GM19438 (cell line): ENCODE data around the gene GPHN.
"Not testable (repeated sequence)": the region's sequence is repeated elsewhere in the genome, so short reads cannot be mapped to it uniquely, and the experiment has no call there.

Experiments used
- ATAC-seq: cut with Tn5 transposase; IDR thresholded peaks from one replicate; pipeline ENCODE4 v1.9.1; 2021; ENCODE audit warnings: low read depth; ENCODE audit not compliant: unreplicated experiment

Gene GPHN

DNA sequence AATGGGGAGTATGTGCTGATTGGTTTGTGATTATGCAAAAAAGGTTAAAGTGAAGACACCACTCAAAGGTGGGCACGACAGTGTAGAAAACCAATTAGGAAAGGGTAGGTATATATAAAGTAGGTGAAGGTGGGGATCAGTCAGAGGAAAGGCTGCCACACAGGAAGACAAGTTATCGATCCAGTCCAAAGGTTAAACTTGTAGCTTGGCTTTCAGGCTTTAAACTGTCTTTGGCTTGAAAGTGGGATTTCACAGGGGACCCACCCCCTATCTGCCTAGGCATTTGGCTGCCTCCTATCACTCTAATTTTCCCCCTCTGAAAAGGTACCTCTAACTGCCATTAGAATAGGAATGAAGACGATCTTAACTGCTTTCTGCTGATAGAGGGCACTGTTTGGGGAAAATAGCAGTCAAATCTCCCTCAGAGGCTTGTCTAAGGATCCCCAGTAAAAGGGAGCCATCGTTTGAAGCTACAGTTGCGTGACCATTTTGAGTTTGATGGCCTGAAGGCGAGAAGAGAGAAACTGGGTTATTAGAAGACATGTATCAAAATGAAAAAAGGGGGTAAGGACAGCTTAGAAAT lies 250.2 kb downstream of the GPHN start:
- ATAC-seq = no peak

DNA sequence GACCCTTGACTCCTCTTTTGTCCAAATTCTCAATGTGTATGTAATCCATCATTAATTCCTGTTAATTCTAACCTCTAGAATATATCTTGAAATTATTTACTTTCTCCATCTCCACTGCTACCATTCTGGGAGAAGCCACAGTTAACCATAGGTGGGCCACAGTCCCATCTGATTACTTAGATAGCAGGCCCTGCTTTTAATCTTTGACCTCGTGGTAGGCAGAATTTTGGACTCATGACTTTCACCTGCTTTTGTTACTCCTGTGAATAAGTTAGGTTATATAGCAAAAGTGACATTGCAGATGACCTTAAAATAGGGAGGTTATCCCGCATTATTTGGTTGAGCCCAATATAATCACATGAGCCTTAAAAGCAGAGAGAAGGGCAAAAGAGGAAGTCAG lies 264.2 kb downstream of the GPHN start:
- no peak for ATAC-seq

DNA sequence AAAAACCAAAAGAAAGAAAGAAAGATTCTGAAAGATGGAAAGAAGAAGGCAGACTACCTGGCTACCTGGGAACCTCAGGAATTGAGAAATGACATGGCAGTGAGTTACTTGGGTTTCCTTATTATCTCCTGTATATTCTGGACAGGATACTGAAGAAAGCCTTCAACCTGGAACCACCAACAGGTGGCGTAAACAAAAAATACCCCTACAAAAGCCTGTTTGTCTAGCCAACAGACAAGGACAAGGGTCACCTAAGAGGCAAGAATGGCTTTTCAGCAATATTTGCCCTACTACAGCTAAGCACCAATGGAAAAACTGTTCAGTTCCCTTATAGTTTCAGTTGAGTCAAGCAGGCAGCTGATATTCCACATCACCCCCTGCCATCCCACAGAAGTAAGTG lies 274.9 kb downstream of the GPHN start:
- no peak for ATAC-seq

DNA sequence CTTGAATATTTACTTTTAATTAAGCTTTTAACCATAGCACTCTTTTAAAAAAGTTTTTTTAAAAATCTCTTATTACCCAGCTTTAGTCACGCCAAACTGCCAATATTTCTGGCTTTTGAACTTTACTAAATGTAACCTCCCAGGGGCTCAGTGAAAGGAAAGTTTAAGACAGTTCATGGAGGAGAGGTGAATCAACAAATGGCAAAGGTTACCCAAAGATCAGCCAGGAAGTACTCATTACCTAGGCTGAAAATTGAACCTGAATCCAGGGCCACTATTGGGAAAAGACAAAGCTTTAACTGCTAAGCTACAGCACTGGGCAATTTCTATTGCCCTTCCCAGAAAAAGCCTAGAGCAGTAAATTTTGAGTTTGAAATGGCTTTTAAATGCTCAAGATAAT lies 282.2 kb downstream of the GPHN start:
- ATAC-seq = no peak

DNA sequence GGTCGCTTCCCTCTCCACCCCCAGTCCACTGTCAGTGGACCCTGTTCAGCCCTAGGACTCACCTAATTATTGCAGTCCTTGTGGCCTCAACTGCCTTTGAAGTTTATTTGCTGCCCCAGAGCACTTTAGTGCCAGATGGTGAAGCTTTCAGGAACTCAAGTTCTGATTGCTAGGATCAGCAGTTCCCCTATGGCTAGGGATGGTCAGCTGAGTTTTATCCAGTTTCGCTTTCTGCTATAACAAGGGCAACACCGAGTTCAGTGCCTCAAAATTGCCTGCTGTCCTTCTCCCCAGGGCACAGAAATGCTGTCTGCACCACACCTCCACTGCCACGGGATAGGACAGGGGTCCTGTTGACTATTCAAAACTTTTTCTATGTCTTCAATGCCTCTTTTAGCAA lies 295.0 kb downstream of the GPHN start:
- no peak for ATAC-seq

DNA sequence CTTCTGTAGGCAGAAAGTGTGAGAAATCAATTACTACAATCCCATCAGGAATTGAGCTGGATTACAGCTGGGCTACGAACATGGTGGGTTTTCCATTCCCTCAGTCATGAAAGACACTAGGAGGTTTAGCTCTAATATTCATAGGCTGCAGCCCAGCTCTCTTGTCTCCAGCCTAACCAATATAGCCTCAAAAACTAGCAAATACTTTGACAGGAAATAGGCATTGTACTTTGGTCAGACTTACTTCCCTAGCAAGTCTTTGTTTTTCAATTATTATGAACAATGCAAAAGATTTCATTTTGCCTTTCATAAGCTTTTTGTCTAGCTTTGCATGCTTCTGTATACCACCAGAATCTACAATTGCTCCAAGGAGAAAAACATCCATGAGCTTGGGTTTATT lies 296.2 kb downstream of the GPHN start:
- no peak for ATAC-seq

DNA sequence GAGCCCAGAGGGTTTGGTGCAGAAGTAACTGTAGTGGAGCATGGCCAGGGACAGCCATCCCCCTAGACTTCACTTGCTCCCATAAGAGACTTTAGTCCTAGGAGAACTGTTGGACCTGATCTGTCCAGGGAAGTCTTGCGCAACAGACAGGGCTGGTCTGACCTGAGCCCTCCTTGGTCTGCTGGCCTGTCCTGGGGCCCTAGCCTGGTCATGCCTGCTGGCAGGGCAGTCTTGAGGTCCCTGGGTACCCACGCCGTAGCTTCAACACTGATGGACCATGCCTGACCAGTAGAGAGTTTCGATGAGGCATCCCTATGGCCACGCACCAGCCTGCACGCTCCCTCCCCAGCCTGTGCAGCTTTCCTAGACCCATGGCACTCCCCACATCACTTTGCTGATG lies 305.7 kb downstream of the GPHN start:
- ATAC-seq = no peak

DNA sequence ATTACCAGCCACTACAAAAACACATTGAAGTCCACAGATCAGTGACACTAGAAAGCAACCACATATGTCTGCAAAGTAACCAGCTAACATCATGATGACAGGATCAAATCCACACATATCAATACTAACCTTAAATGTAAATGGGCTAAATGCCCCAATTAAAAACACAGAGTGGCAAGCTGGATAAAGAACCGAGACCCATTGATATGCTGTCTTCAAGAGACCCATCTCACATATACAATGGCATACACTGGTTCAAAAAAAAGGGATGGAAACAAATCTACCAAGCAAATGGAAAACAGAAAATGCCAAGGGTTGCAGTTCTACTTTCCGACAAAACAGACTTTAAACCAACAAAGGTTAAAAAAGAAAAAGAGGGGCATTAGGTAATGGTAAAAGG lies 307.7 kb downstream of the GPHN start:
- ATAC-seq = no peak

DNA sequence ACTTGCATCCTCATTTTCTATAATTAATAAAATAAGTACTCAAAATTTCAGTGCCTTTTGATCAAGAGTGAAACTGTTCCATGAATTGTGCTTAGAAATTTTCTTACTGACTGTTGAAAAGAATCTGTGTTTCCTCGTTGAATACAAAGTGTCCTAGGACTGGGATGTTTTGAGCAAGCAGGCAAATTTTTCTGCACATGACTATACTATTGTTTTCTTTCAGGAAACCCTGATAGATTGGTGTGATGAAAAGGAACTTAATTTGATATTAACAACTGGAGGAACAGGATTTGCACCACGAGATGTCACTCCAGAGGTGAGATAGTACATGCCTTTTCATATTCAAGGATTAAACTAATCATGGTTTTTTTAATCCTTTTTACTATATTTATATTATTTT lies 316.3 kb downstream of the GPHN start:
- ATAC-seq = no peak

DNA sequence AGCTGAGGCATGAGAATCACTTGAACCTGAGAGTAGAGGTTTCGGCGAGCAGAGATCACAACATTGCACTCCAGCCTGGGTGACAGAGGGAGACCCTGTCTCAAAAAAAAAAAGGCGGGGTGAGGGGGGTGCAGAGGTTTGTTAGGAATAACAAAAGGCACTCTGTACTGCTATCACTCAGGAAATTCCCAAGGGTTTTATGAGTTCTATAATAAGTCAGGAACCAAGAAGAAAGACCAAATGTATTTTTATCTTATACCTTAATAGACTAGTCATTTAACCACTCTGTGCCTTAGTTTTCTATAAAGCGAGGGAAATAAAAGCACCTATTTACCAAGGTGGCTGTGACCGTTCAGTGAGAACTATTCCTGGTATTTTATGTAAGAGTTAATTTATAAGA lies 319.2 kb downstream of the GPHN start:
- no peak for ATAC-seq

DNA sequence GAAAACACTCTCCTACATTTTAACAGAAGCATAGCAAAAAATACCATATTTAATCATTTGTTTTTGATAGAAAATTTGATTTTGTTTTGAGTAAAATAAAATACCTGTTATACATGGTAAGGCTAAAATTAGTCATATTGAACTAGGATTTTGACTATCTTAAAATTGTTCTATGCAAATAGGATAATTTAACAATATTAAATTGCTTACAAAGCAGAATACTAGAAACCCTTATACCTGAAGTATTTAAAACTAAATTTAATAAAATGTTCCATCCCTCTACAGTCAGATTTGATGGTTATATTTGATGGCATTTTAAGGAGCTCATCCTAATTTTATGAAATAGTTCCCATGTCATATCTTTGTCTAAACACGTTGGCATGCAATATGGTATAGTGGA lies 323.2 kb downstream of the GPHN start:
- no peak for ATAC-seq

DNA sequence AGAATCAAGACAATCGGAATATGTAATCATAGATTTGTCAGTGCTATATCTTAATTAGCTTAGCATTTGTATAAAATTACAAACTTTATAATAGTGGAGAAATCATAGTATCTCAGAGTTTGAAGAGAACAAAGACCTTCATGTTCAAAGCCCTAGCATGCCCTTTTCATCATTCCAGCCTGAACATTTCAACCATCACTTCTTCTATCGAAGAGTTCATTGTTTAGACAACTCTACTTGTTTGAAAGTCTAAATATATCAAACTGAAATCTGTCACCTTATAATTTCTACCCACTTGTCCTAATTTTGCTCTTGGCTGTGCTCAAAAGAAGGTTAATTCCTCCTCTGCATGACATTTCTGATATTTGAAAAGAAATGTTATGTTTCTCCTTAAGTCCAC lies 325.9 kb downstream of the GPHN start:
- no peak for ATAC-seq

DNA sequence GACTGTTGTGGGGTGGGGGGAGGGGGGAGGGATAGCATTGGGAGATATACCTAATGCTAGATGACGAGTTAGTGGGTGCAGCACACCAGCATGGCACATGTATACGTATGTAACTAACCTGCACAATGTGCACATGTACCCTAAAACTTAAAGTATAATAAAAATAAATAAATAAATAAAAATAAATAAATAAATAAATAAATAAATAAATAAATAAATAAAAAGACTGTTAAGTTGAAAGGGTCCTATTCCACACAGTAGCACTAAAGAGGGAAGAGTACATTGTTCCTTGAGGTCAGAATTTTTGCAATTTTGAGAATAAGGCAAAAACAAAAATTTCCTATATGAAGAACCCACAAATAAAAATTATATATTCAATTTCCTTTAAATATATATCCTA lies 329.5 kb downstream of the GPHN start:
- ATAC-seq = not testable (repeated sequence)

DNA sequence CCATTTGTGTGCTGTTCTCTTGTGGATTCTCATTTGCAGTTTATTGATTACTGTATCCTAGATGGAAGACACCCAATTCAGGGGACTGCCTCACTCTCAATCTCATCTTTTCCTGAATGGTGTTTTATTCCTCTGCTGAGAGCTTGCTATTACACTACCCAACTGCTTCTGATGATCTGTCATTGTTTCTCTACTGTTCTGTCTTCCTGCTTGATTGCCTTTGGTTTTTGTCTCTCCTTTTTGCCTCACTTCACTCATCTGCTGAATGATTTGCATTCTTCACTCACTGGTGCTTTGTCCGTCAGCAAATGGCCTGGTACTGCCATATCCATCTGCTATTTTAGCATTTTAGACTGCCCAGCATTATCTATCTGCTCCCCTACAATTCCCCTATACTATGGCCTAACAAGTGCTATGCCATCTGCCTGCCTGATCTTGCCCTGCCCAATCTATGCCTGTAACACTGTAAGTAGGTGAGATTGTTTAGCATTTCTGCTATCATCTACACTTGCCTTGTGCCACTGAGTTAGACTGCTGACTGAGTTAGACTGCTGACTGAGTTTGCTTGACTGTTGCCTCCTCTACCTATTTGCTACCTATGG lies 335.1 kb downstream of the GPHN start:
- ATAC-seq = no peak

DNA sequence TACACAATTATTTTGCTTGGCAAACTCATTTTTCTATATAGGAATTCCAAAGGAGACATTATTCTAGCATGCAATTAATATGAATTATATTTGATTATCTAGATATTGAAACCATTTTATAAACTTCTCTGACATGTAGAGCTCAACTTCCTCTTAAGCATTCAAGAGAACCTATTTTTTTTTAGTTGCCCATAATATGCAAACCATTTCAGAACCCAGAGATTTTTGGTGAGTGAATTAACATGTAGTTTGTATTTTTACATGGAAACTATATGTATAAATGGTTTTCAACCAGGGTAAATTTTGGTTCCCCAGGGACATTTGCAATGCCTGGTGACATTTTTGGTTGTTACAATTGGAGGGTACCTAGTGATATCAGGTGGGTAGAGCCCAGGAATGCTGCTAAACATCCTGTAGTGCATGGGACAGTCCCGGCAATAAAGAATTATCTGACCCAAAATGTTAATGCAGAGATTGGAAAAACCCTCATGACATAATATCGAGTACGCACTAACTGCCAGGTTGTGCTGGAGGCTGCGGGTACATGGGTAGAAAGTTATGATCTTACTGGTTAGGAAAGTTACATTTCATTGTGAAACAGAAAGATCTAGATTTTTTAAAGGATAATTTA lies 342.4 kb downstream of the GPHN start:
- no peak for ATAC-seq

DNA sequence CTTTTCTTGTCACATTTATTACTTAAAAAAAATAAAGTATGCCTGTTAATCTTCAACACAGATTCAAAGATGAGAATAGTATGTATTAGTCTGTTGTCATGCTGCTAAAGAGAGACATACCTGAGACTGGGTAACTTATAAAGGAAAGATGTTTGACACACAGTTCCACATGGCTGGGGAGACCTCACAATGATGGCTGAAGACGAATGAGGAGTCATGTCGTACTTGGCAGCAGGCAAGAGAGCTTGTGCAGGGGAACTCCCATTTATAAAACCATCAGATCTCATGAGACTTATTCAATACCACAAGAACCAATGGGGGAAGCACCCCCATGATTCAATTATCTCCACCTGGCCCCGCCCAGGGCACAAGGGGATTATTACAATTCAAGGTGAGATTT lies 345.4 kb downstream of the GPHN start:
- no peak for ATAC-seq

DNA sequence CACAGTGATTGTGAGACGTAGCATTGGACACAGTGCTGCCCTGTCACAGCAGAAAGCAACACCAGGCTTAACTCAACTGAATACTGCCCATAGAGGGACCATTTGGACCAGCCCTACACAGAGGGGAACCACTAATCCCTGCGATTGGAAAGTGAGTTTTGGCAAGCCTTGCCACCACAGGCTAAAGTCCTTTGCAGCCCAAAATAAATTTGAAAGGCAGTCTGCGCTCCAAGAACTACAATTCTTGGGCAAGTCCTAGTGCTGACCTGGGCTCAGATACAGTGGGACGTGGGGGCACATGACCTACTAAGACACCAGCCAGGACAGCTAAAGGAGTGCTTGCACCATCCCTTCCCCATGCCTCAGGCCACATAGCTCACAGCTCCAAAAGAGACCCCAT lies 349.9 kb downstream of the GPHN start:
- no peak for ATAC-seq

DNA sequence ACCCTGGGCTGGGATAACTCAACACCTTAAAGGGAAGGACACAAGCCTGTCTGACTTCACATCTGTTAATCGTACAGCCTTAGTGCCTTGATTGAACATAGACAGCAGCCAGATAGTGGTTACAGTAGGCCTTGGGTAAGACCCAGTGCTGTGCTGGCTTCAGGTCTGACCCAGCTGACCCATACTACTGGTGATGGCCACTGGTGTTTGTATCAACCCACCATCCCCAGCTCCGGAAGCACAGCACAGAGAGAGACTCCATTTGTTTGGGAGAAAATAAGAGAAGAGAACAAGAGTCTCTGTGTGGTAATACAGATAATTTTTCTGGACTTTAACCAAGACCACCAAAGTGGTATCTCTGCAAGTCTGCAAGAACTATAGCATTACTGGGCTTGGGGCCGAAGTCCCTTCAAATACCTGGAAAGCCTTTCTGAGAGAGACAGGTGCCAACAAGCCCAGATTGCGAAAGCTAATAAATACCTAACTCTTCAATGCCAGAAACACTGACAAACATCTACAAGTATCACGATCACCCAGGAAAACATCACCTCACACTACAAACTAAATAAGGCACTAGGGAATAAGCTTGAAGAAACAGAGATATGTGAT lies 351.2 kb downstream of the GPHN start:
- ATAC-seq = no peak

DNA sequence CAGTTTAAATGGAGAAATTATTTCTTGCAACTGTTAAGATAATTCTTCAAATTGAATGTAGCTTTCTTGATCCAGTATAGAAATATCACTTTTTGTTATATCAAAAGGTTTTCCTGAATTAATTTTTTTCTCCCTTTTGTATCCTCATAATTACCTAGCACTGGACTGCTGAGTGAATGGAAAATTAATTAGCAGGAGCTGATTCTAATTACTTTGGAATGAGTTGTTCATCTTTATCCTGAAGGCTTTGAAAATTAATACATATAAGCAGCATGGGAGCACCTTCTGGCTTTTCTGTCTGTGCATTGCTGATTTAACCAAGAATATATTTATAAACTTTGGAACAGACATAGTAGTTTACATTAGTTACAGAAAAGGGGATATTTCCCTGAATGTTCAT lies 373.6 kb downstream of the GPHN start:
- no peak for ATAC-seq

DNA sequence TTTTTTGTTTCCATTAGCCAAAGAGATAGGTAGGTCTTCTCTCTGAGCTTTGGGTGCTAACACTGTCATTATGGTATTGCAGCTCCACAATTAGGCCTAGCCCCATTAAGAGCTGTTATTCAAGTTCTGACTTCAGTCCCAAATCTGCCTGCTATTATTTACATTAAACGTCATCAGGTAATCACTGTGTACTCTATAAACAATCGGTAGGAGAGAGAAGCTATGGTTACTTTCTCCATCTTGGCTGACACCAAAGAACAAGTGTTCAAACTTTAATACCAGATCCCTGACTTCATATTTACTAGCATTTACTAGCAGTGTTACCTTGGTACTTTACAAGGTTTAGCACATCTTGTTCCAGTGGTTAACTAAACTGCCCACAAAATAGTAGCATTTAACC lies 376.2 kb downstream of the GPHN start:
- no peak for ATAC-seq

DNA sequence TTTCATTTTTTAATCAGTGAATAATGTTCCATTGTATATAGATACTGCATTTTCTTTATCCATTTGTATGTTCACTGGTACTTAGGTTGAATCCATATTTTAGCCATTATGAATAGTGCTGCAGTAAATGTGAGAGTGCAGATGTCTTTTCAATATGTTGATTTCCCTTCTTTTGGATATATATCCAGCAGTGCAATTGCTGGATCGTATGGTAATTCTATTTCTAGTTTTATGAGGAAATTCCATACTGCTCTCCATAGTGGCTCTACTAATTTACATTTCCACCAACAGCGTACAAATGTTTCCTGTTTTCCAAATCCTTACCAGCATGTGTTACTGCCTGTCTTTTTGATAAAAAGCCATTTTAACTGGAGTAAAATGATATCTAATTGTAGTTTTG lies 392.8 kb downstream of the GPHN start:
- ATAC-seq = no peak

DNA sequence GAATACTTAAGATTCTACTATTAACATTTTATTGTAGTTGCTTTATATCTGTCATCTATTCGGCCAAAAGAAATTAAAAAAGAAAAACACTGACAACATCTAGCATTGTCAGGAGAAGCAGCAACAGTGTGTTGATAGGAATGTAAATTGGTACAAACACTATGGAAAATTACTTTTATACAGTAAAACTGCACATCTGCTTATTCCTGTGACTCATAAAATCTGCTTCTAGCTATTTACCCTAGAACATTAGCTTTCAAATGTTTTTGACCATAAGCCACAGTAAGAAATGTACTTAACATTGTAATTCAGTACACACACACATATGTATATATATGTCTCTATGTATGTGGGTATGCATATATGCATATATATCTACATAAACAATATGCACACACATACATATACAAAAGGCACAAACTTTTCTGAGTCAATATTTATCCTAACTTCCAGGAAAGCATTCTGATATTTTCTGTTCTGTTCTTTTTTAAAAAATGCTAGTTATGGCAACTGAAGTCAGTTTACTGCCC lies 402.4 kb downstream of the GPHN start:
- ATAC-seq = no peak
